Stimulated activated CD4-positive, alpha-beta T cell treated with anti-CD3 and anti-CD28 coated beads, Interleukin-15, amount 100 ng/mL, for 1 hour (primary cell): ENCODE measurements around the gene PITPNM1.
"Not testable (repeated sequence)": the region's sequence is repeated elsewhere in the genome, so short reads cannot be mapped to it uniquely, and the experiment has no call there.

Source experiments
- DNase-seq, 2 donors: peaks; one replicate each; pipeline ENCODE4 v3.0.0-alpha.2; 2020; ENCODE audit warnings: low read depth in 1 of 2, low spot score in 1 of 2

PITPNM1 gene

GRCh38 chr11:67468056-67468455, 37.1 kb downstream of the PITPNM1 start:
- no peak for DNase-seq

GRCh38 chr11:67466962-67467771, 38.0 kb downstream of the PITPNM1 start:
- no peak for DNase-seq

- no peak for DNase-seq
These were observed 38.8 kb downstream of the PITPNM1 start for GRCh38 chr11:67466367-67466766.

GRCh38 chr11:67465530-67465929, 39.6 kb downstream of the PITPNM1 start:
- DNase-seq = not testable (repeated sequence)

- DNase-seq = no peak
These were observed 40.0 kb downstream of the PITPNM1 start for GRCh38 chr11:67465189-67465510.

GRCh38 chr11:67464411-67465188, 40.6 kb downstream of the PITPNM1 start:
- DNase-seq = peak; percentile 84 to 88

- DNase-seq = no peak
These were observed 41.3 kb downstream of the PITPNM1 start for GRCh38 chr11:67463680-67464410.

- no peak for DNase-seq
These were observed 42.0 kb downstream of the PITPNM1 start for GRCh38 chr11:67463186-67463585.

GRCh38 chr11:67458266-67458665, 46.9 kb downstream of the PITPNM1 start:
- DNase-seq = no peak

GRCh38 chr11:67457453-67457852, 47.7 kb downstream of the PITPNM1 start:
- no peak for DNase-seq

- DNase-seq = no peak
These were observed 49.0 kb downstream of the PITPNM1 start for GRCh38 chr11:67456068-67456705.

- DNase-seq = no peak
These were observed 50.1 kb downstream of the PITPNM1 start, which contains the start of gene CABP4 for GRCh38 chr11:67455054-67455453. TSS of gene CABP4 (plus strand) at chr11:67455354. CDS start at chr11:67455424, 70 bp downstream.

- DNase-seq = no peak
These were observed 51.1 kb downstream of the PITPNM1 start for GRCh38 chr11:67453816-67454732.

- no peak for DNase-seq
These were observed 52.8 kb downstream of the PITPNM1 start, which contains the start of gene GPR152 for GRCh38 chr11:67452141-67452952. TSS of gene GPR152 (minus strand) at chr11:67452729. CDS start at chr11:67452724, 5 bp downstream.

GRCh38 chr11:67451658-67451976, 53.5 kb downstream of the PITPNM1 start:
- no peak for DNase-seq

- no peak for DNase-seq
These were observed 54.1 kb downstream of the PITPNM1 start for GRCh38 chr11:67450796-67451657.

GRCh38 chr11:67449116-67449844, 55.9 kb downstream of the PITPNM1 start:
- no peak for DNase-seq

GRCh38 chr11:67448220-67448609, 56.9 kb downstream of the PITPNM1 start:
- no peak for DNase-seq
